ENCODE data around the gene TEAD1.

TEAD1 gene

GRCh38 chr11:12687740-12688139 lies 13.5 kb downstream of the TEAD1 start:
- DNase-seq = no peak

GRCh38 chr11:12689029-12689755 lies 15.0 kb downstream of the TEAD1 start:
- DNase-seq = no peak

- DNase-seq = no peak
These were observed 16.4 kb downstream of the TEAD1 start for GRCh38 chr11:12690663-12691062.

- DNase-seq = no peak
These were observed 17.3 kb downstream of the TEAD1 start for GRCh38 chr11:12691473-12691872.

GRCh38 chr11:12692229-12693075 lies 18.2 kb downstream of the TEAD1 start:
- DNase-seq = no peak

- DNase-seq = no peak
These were observed 18.9 kb downstream of the TEAD1 start for GRCh38 chr11:12693094-12693478.

GRCh38 chr11:12693479-12694182 lies 19.4 kb downstream of the TEAD1 start:
- peak in 1 of 2 donors; percentile 50 for DNase-seq

GRCh38 chr11:12694183-12694531 lies 19.9 kb downstream of the TEAD1 start:
- no peak for DNase-seq

- DNase-seq = no peak
These were observed 21.1 kb downstream of the TEAD1 start for GRCh38 chr11:12695221-12695794.

- no peak for DNase-seq
These were observed 21.7 kb downstream of the TEAD1 start for GRCh38 chr11:12695873-12696272.

GRCh38 chr11:12696911-12697581 lies 22.8 kb downstream of the TEAD1 start:
- no peak for DNase-seq

GRCh38 chr11:12698048-12698447 lies 23.8 kb downstream of the TEAD1 start:
- DNase-seq = no peak

GRCh38 chr11:12701811-12702592 lies 27.8 kb downstream of the TEAD1 start:
- DNase-seq = no peak

GRCh38 chr11:12702999-12703453 lies 28.8 kb downstream of the TEAD1 start:
- no peak for DNase-seq

- no peak for DNase-seq
These were observed 29.8 kb downstream of the TEAD1 start for GRCh38 chr11:12704049-12704448.

GRCh38 chr11:12705874-12706273 lies 31.7 kb downstream of the TEAD1 start:
- DNase-seq = no peak

- no peak for DNase-seq
These were observed 32.6 kb downstream of the TEAD1 start for GRCh38 chr11:12706545-12707499.

- no peak for DNase-seq
These were observed 33.3 kb downstream of the TEAD1 start for GRCh38 chr11:12707500-12707880.

GRCh38 chr11:12711496-12711895 lies 37.3 kb downstream of the TEAD1 start:
- no peak for DNase-seq

GRCh38 chr11:12712132-12712531 lies 37.9 kb downstream of the TEAD1 start:
- DNase-seq = no peak

GRCh38 chr11:12715131-12715530 lies 40.9 kb downstream of the TEAD1 start:
- DNase-seq = no peak
